ENCODE results near the gene ZMYM3. TPM values are rescaled to one million over a fixed set of nuclear protein-coding genes. Genes with fewer than 3 reads are reported as not detected.

Gene ZMYM3
- total and polyA plus RNA-seq, 2 donors (not counting 1 experiment from before 2014, with no cell fraction given) = 13.4 to 16.8 TPM

DNA sequence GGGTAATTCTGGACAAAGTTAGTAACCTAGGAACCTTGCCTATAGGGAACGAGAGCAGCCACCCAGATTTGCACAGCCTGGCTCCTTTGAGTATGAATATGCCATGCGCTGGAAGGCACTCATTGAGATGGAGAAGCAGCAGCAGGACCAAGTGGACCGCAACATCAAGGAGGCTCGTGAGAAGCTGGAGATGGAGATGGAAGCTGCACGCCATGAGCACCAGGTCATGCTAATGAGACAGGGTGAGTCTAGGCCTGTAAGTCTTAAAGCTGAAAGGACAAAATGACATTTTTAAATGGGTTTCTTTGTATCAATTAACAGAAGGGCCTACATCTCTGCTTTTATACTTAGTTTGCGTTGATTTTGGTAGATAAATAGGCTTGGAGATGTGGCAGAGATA lies 42.9 kb upstream of the ZMYM3 start:
- Histone ChIP-seq H3K27me3 (ENCODE audit: control insufficient read depth, insufficient read depth, low read length) (no peaks in the 10 kb centered on the region), H4K20me1 (ENCODE audit: control insufficient read depth, extremely low read depth, insufficient read depth, low read length) (no peaks in the 10 kb centered on the region), H3K4me2 (ENCODE audit: extremely low read depth, insufficient read depth, low read length) (no peak overlapping the region), H3K36me3 (ENCODE audit: control insufficient read depth, insufficient read depth, low read length) (peaks cover 5% of the 10 kb centered on the region), H3K79me2 (ENCODE audit: control insufficient read depth, insufficient read depth, low read length) (peaks cover 2% of the 10 kb centered on the region), H3K4me3 (replicated peaks in 1 of 4; ENCODE audit: control extremely low read depth in 1 of 4, insufficient read depth in 1 of 4, low read depth in 3 of 4, low read length in 4 of 4) (no peak overlapping the region), H3K9ac (ENCODE audit: insufficient read depth, low read length) (no peak overlapping the region), H3K27ac (ENCODE audit: insufficient read depth, low read length) (no peak overlapping the region), H2AFZ (ENCODE audit: low read length) (no peak overlapping the region), H3K4me1 (ENCODE audit: control insufficient read depth, extremely low read depth, insufficient read depth, low read length) (peaks cover 3% of the 10 kb centered on the region), H3K9me3 (ENCODE audit: control insufficient read depth, insufficient read depth, low read depth, low read length) (no peaks in the 10 kb centered on the region)
- no peak for DNase-seq (ENCODE audit: low read depth in 2 of 2)
- TF ChIP-seq, protein P1, sequence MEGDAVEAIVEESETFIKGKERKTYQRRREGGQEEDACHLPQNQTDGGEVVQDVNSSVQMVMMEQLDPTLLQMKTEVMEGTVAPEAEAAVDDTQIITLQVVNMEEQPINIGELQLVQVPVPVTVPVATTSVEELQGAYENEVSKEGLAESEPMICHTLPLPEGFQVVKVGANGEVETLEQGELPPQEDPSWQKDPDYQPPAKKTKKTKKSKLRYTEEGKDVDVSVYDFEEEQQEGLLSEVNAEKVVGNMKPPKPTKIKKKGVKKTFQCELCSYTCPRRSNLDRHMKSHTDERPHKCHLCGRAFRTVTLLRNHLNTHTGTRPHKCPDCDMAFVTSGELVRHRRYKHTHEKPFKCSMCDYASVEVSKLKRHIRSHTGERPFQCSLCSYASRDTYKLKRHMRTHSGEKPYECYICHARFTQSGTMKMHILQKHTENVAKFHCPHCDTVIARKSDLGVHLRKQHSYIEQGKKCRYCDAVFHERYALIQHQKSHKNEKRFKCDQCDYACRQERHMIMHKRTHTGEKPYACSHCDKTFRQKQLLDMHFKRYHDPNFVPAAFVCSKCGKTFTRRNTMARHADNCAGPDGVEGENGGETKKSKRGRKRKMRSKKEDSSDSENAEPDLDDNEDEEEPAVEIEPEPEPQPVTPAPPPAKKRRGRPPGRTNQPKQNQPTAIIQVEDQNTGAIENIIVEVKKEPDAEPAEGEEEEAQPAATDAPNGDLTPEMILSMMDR (conservative IDR thresholded peaks at IDR 0.05 in 1 of 2, IDR thresholded peaks at IDR 0.05 in 1 of 2; ENCODE audit: low read depth in 1 of 2, low read length in 2 of 2) = no peak
- TF ChIP-seq EZH2 (IDR thresholded peaks at IDR 0.05; ENCODE audit: low read length, missing control alignments) = no peak

DNA sequence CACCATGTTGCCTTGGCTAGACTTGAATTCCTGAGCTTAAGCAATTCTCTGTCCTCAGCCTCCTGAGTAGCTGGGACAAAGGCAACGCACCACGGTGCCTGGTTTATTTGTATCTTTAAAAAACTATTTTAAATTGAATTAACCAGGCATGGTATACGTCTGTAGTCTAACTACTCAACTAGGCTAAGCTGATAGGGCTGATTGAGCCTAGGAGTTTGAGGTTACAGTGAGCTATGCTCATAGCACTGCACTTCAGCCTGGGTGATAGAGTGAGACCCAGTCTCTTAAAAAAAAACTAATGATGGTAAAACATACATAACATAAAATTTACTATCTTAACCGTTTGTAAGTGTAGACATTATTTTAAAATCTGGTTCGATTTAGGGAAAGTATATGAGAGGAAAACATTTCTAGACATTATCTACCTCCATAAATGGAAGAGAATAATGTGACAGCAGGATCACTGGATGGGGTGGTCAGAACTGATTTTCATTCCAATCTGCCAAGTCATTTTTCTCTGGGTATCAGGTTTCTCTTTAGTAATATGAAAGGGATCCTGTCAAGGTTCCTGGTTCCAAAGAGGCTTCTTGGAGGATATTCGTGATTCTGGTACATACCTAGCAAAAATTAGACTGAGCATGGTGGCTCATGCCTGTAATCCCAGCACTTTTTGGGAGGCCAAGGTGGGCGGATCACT lies 38.9 kb upstream of the ZMYM3 start:
- H3K36me3 ChIP-seq (ENCODE audit: control insufficient read depth, insufficient read depth, low read length) = peaks cover 5% of the 10 kb centered on the region
- peak; percentile 33 to 70 for DNase-seq (ENCODE audit: low read depth in 2 of 2)

DNA sequence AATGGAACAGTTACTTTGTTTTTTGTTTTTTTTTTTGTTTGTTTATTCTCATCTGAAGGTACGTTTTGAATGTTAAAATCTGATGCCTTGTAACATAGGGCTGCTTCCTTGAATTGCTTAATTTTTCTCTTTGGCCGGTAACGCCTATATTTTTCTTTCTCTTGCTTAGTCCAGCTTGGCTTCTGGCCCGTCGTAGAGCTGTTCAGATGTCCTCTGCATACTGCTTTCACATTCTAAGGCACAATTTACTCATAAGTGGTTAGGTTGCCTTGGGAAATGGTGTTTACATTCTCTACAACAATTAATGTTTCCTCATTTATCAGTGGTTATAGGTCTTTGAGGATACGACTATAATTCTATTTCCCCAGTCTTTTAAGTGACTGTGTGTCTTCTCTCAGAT lies 37.4 kb upstream of the ZMYM3 start:
- TF ChIP-seq, protein P1 (conservative IDR thresholded peaks at IDR 0.05 in 1 of 2, IDR thresholded peaks at IDR 0.05 in 1 of 2; ENCODE audit: low read depth in 1 of 2, low read length in 2 of 2) = no peak
- TF ChIP-seq EZH2 (IDR thresholded peaks at IDR 0.05; ENCODE audit: low read length, missing control alignments) = no peak
- peak overlapping the region; percentile 20 for H3K27ac ChIP-seq (ENCODE audit: insufficient read depth, low read length)
- no peak overlapping the region for H3K4me3 ChIP-seq (replicated peaks in 1 of 4; ENCODE audit: control extremely low read depth in 1 of 4, insufficient read depth in 1 of 4, low read depth in 3 of 4, low read length in 4 of 4)
- H3K9me3 ChIP-seq (ENCODE audit: control insufficient read depth, insufficient read depth, low read depth, low read length) = no peaks in the 10 kb centered on the region
- no peak overlapping the region for H3K9ac ChIP-seq (ENCODE audit: insufficient read depth, low read length)
- no peak overlapping the region for H2AFZ ChIP-seq (ENCODE audit: low read length)
- H3K4me2 ChIP-seq (ENCODE audit: extremely low read depth, insufficient read depth, low read length) = no peak overlapping the region
- H3K36me3 ChIP-seq (ENCODE audit: control insufficient read depth, insufficient read depth, low read length) = peaks cover 5% of the 10 kb centered on the region
- H3K79me2 ChIP-seq (ENCODE audit: control insufficient read depth, insufficient read depth, low read length) = peaks cover 30% of the 10 kb centered on the region
- no peaks in the 10 kb centered on the region for H4K20me1 ChIP-seq (ENCODE audit: control insufficient read depth, extremely low read depth, insufficient read depth, low read length)
- DNase-seq (ENCODE audit: low read depth in 2 of 2) = peak; percentile 39 to 70
- peaks cover 3% of the 10 kb centered on the region for H3K4me1 ChIP-seq (ENCODE audit: control insufficient read depth, extremely low read depth, insufficient read depth, low read length)
- no peaks in the 10 kb centered on the region for H3K27me3 ChIP-seq (ENCODE audit: control insufficient read depth, insufficient read depth, low read length)

More for the DNA sequence above, 38.9 kb upstream of the ZMYM3 start:
- Histone ChIP-seq H3K4me1 (ENCODE audit: control insufficient read depth, extremely low read depth, insufficient read depth, low read length) (peaks cover 3% of the 10 kb centered on the region), H3K4me3 (replicated peaks in 1 of 4; ENCODE audit: control extremely low read depth in 1 of 4, insufficient read depth in 1 of 4, low read depth in 3 of 4, low read length in 4 of 4) (no peak overlapping the region), H3K27me3 (ENCODE audit: control insufficient read depth, insufficient read depth, low read length) (no peaks in the 10 kb centered on the region), H4K20me1 (ENCODE audit: control insufficient read depth, extremely low read depth, insufficient read depth, low read length) (no peaks in the 10 kb centered on the region), H3K4me2 (ENCODE audit: extremely low read depth, insufficient read depth, low read length) (no peak overlapping the region), H2AFZ (ENCODE audit: low read length) (no peak overlapping the region), H3K27ac (ENCODE audit: insufficient read depth, low read length) (no peak overlapping the region), H3K79me2 (ENCODE audit: control insufficient read depth, insufficient read depth, low read length) (peaks cover 16% of the 10 kb centered on the region), H3K9ac (ENCODE audit: insufficient read depth, low read length) (no peak overlapping the region), H3K9me3 (ENCODE audit: control insufficient read depth, insufficient read depth, low read depth, low read length) (no peaks in the 10 kb centered on the region)
- TF ChIP-seq EZH2 (IDR thresholded peaks at IDR 0.05; ENCODE audit: low read length, missing control alignments) = no peak
- TF ChIP-seq, protein P1 (conservative IDR thresholded peaks at IDR 0.05 in 1 of 2, IDR thresholded peaks at IDR 0.05 in 1 of 2; ENCODE audit: low read depth in 1 of 2, low read length in 2 of 2) = no peak

Data from fibroblast of lung (primary cell).